ENCODE results near the gene CCDC152.
"Not testable (repeated sequence)": the region's sequence is repeated elsewhere in the genome, so short reads cannot be mapped to it uniquely, and the experiment has no call there.

Gene CCDC152

GRCh38 chr5:42816546-42816945 lies 59.9 kb downstream of the CCDC152 start:
- DNase-seq = not testable (repeated sequence)

GRCh38 chr5:42819745-42820144 lies 63.1 kb downstream of the CCDC152 start:
- no peak for DNase-seq

GRCh38 chr5:42822548-42822947 lies 65.9 kb downstream of the CCDC152 start:
- no peak for DNase-seq

GRCh38 chr5:42824347-42824976 lies 67.8 kb downstream of the CCDC152 start:
- no peak for DNase-seq

GRCh38 chr5:42825422-42826148 lies 69.0 kb downstream of the CCDC152 start:
- DNase-seq = no peak

GRCh38 chr5:42826757-42827515 lies 70.3 kb downstream of the CCDC152 start:
- DNase-seq = no peak

- DNase-seq = no peak
These were observed 72.1 kb downstream of the CCDC152 start for GRCh38 chr5:42828671-42829070.

- no peak for DNase-seq
These were observed 74.3 kb downstream of the CCDC152 start for GRCh38 chr5:42830924-42831323.

- DNase-seq = no peak
These were observed 75.4 kb downstream of the CCDC152 start for GRCh38 chr5:42832060-42832459.

GRCh38 chr5:42836070-42836769 lies 79.6 kb downstream of the CCDC152 start:
- DNase-seq = no peak

GRCh38 chr5:42837601-42838000 lies 81.0 kb downstream of the CCDC152 start:
- no peak for DNase-seq

- DNase-seq = no peak
These were observed 82.6 kb downstream of the CCDC152 start for GRCh38 chr5:42839196-42839595.

- peak; percentile 2 to 34 for DNase-seq
These were observed 83.7 kb downstream of the CCDC152 start for GRCh38 chr5:42840269-42840668.

GRCh38 chr5:42840842-42841567 lies 84.4 kb downstream of the CCDC152 start:
- DNase-seq = no peak

- DNase-seq = no peak
These were observed 86.5 kb downstream of the CCDC152 start for GRCh38 chr5:42842921-42843641.

- DNase-seq = no peak
These were observed 87.2 kb downstream of the CCDC152 start for GRCh38 chr5:42843675-42844292.

- not testable (repeated sequence) for DNase-seq
These were observed 87.8 kb downstream of the CCDC152 start for GRCh38 chr5:42844408-42844807.

- no peak for DNase-seq
These were observed 91.9 kb downstream of the CCDC152 start for GRCh38 chr5:42848545-42848944.

GRCh38 chr5:42851481-42851880 lies 94.9 kb downstream of the CCDC152 start:
- DNase-seq = no peak

All from inflammatory macrophage (primary cell).